GM12801 (cell line): ENCODE measurements around the gene NCS1.

ENCODE experiments used
- CTCF ChIP-seq: IDR thresholded peaks from one replicate; pipeline ENCODE4 v1.5.1; 2011; ENCODE audit warnings: control low read depth; ENCODE audit not compliant: insufficient read length; ENCODE audit errors: extremely low read depth

The NCS1 gene

GRCh38 chr9:130196643-130197042 lies 24.4 kb downstream of the NCS1 start:
- no peak for TF ChIP-seq CTCF

- TF ChIP-seq CTCF = no peak
Observed at GRCh38 chr9:130197386-130197785, 25.2 kb downstream of the NCS1 start.

- TF ChIP-seq CTCF = no peak
Observed at GRCh38 chr9:130197888-130198287, 25.7 kb downstream of the NCS1 start.

- no peak for TF ChIP-seq CTCF
Observed at GRCh38 chr9:130198501-130199179, 26.4 kb downstream of the NCS1 start.

- TF ChIP-seq CTCF = no peak
Observed at GRCh38 chr9:130199605-130200004, 27.4 kb downstream of the NCS1 start.

GRCh38 chr9:130200038-130200849 lies 28.0 kb downstream of the NCS1 start:
- TF ChIP-seq CTCF = no peak

GRCh38 chr9:130201399-130201873 lies 29.2 kb downstream of the NCS1 start:
- no peak for TF ChIP-seq CTCF
